HUES64 (cell line): Measurements from ENCODE around the gene ASB11.
"Not testable (repeated sequence)": the region's sequence is repeated elsewhere in the genome, so short reads cannot be mapped to it uniquely, and the experiment has no call there.

Experiments used
- H3K27ac ChIP-seq: 2 replicates; pipeline ENCODE4 v1.7.0; 2013; ENCODE audit warnings: low read depth, low read length, inconsistent platforms
- H3K27me3 ChIP-seq: 2 replicates; pipeline ENCODE4 v1.6.1; 2013; ENCODE audit warnings: mild to moderate bottlenecking, low read length; ENCODE audit not compliant: insufficient read depth
- H3K36me3 ChIP-seq: 2 replicates; pipeline ENCODE4 v1.6.1; 2013; ENCODE audit warnings: mild to moderate bottlenecking, low read length; ENCODE audit not compliant: insufficient read depth
- H3K4me1 ChIP-seq: 2 replicates; pipeline ENCODE4 v1.6.1; 2013; ENCODE audit warnings: mild to moderate bottlenecking, low read length, moderate library complexity; ENCODE audit not compliant: insufficient read depth
- H3K4me3 ChIP-seq: 2 replicates; pipeline ENCODE4 v1.5.1; 2013; ENCODE audit warnings: mild to moderate bottlenecking, low read length, moderate library complexity
- H3K9ac ChIP-seq: 2 replicates; pipeline ENCODE4 v1.6.1; 2013; ENCODE audit warnings: mild to moderate bottlenecking, low read depth, low read length
- H3K9me3 ChIP-seq: 2 replicates; pipeline ENCODE4 v1.6.1; 2013; ENCODE audit warnings: low read depth, low read length; ENCODE audit not compliant: insufficient read depth
- WGBS: fragments of 150-250, 120-280 bp; methylation state at CpG from one replicate; pipeline ENCODE4 v1.1.7; 2013; ENCODE audit warnings: missing lambda C conversion rate; 5-methylcytosine and 5-hydroxymethylcytosine counted together

The ASB11 gene

GRCh38 chrX:15310117-15310516 is 5.3 kb downstream of the ASB11 start:
- H3K4me1 ChIP-seq, result no peaks in the 10 kb centered on the region
- no peaks in the 10 kb centered on the region for H3K9me3 ChIP-seq
- no peak overlapping the region for H3K27ac ChIP-seq
- H3K4me3 ChIP-seq, result no peak overlapping the region
- no CpG with 5 or more reads among the region's 3 CpGs for WGBS
- no peak overlapping the region for H3K9ac ChIP-seq
- H3K36me3 ChIP-seq, result no peaks in the 10 kb centered on the region
- no peaks in the 10 kb centered on the region for H3K27me3 ChIP-seq

DNA sequence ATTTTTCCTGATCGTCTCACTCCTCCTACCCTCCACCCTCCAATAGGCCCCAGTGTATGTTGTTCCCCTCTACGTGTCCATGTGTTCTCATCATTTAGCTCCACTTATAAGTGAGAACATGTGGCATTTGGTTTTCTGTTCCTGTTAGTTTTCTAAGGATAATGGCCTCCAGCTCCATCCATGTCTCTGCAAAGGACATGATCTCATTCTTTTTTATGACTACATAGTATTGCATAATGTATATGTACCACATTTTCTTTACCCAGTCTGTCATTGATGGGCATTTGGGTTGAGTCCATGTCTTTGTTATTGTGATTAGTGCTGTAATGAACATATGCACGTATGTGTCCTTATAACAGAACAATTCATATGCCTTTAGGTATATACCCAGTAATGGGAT is 9.5 kb downstream of the ASB11 start:
- not testable (repeated sequence) for H3K36me3 ChIP-seq, H3K9ac ChIP-seq, H3K4me1 ChIP-seq, H3K4me3 ChIP-seq, H3K9me3 ChIP-seq, H3K27me3 ChIP-seq, H3K27ac ChIP-seq
- WGBS, result 86% methylated on average over 1 of the region's 3 CpGs

- Histone ChIP-seq H3K27ac (no peak overlapping the region), H3K9ac (no peak overlapping the region), H3K27me3 (no peaks in the 10 kb centered on the region), H3K4me1 (no peaks in the 10 kb centered on the region), H3K9me3 (no peaks in the 10 kb centered on the region), H3K4me3 (no peak overlapping the region), H3K36me3 (no peaks in the 10 kb centered on the region)
- WGBS, result 85% methylated on average over 3 of the region's 4 CpGs
These were observed 13.5 kb downstream of the ASB11 start for GRCh38 chrX:15301924-15302323.

- 72% methylated on average over 2 of the region's 4 CpGs for WGBS
- Histone ChIP-seq H3K27ac (no peak overlapping the region), H3K4me3 (no peak overlapping the region), H3K36me3 (no peaks in the 10 kb centered on the region), H3K27me3 (no peaks in the 10 kb centered on the region), H3K4me1 (no peaks in the 10 kb centered on the region), H3K9ac (no peak overlapping the region), H3K9me3 (no peaks in the 10 kb centered on the region)
These were observed 15.2 kb downstream of the ASB11 start for GRCh38 chrX:15299941-15300851.

DNA sequence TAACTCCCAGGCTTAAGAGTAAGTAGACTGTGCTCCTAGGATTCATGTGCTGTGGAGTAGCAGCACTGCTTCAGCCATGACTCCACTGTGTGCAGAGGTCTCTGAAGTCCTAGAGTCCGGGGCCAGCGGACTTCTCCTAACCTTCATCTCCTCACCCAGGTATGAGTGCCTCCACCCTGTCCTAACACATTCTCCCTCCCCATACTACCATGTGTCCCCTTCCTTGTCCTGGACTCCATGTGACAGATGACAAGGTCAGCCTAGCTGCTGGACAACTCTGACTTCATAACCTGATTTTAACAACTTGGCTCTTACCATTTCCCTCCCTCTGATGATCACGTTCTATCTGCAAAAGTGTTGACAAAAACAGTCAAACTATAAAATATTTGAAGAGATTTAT is 16.7 kb downstream of the ASB11 start:
- Histone ChIP-seq H3K9ac (no peak overlapping the region), H3K4me3 (no peak overlapping the region), H3K4me1 (no peaks in the 10 kb centered on the region), H3K27ac (no peak overlapping the region), H3K36me3 (no peaks in the 10 kb centered on the region), H3K9me3 (no peaks in the 10 kb centered on the region), H3K27me3 (no peaks in the 10 kb centered on the region)
- WGBS, result 98% methylated on average over 2 of the region's 3 CpGs

DNA sequence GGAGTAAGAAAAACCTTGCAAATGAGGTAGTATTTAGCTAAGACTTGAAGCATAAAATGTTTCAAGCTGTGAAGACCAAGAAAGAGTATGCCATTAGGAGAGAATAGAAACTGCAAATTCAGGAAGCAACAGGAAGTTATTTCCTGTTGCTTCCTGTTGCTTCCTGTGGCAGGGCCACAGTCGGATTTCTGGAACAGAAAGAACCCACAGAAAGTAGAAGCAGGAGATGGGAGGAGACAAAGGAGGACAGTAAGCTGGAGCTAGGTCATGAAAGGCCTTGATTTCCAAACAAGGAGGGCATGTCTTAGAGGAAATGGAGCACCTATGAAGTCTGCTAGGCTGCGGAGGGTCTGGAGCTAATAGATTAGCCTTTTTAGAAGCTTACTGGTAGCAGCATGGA is 17.2 kb downstream of the ASB11 start:
- H3K9ac ChIP-seq, result no peak overlapping the region
- no peaks in the 10 kb centered on the region for H3K27me3 ChIP-seq
- 87% methylated on average over 2 of the region's 2 CpGs for WGBS
- no peaks in the 10 kb centered on the region for H3K4me1 ChIP-seq
- no peaks in the 10 kb centered on the region for H3K36me3 ChIP-seq
- H3K4me3 ChIP-seq, result no peak overlapping the region
- no peaks in the 10 kb centered on the region for H3K9me3 ChIP-seq
- H3K27ac ChIP-seq, result no peak overlapping the region

GRCh38 chrX:15293451-15293850 is 22.0 kb downstream of the ASB11 start:
- no peak overlapping the region for H3K4me3 ChIP-seq
- 100% methylated on average over 1 of the region's 2 CpGs for WGBS
- no peaks in the 10 kb centered on the region for H3K9me3 ChIP-seq

DNA sequence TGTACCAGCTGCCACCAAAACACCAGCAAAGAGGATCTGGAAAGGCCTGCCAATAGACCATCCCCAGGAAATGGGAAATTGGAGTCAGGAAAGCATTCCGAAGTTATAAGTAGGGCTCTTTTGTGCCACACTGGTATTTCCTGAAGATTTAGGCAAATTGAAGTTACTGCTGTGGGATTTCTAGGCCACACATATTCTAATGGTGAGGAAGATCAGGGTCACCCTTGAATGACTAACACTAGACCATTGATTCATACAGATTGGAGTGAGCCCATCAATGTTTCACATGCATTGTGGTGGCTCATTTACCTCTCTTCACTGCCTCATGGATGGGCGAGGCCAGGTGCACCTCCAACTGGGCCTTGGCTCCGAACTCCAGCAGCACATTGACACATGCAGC is 22.6 kb downstream of the ASB11 start:
- Histone ChIP-seq H3K27me3 (no peaks in the 10 kb centered on the region), H3K9ac (no peak overlapping the region), H3K36me3 (no peaks in the 10 kb centered on the region), H3K27ac (no peak overlapping the region), H3K9me3 (no peaks in the 10 kb centered on the region), H3K4me1 (no peaks in the 10 kb centered on the region), H3K4me3 (no peak overlapping the region)
- 90% methylated on average over 3 of the region's 3 CpGs for WGBS

More at GRCh38 chrX:15293451-15293850, 22.0 kb downstream of the ASB11 start:
- H3K4me1 ChIP-seq, result no peaks in the 10 kb centered on the region
- H3K27ac ChIP-seq, result no peak overlapping the region
- H3K36me3 ChIP-seq, result no peaks in the 10 kb centered on the region
- no peaks in the 10 kb centered on the region for H3K27me3 ChIP-seq
- no peak overlapping the region for H3K9ac ChIP-seq

DNA sequence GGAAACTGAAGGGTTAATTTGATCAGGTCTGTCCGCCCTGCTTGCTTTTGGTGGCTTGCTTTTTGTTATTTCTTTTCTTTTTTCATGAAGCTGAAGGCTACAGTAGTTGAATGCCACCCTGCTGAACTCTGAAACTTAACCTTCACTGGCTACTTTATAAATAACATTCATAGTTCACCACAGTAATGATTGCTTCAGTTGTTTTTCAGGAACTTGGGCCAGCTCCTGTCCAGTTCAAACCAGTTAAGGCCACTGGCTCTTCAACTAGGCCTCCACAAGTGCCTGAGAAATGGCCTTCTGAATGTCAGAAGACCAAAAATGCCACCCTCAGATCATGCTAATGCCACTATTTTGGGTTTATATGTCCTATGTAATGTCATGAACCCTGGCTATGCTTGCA is 37.8 kb downstream of the ASB11 start:
- Histone ChIP-seq H3K9ac (no peak overlapping the region), H3K36me3 (no peaks in the 10 kb centered on the region), H3K4me3 (no peak overlapping the region), H3K4me1 (no peaks in the 10 kb centered on the region), H3K27ac (no peak overlapping the region), H3K9me3 (no peaks in the 10 kb centered on the region), H3K27me3 (no peaks in the 10 kb centered on the region)
- WGBS, result no CpG with 5 or more reads among the region's 1 CpG

- no peaks in the 10 kb centered on the region for H3K36me3 ChIP-seq
- WGBS, result 94% methylated on average over 2 of the region's 2 CpGs
- no peak overlapping the region for H3K9ac ChIP-seq
- no peaks in the 10 kb centered on the region for H3K27me3 ChIP-seq
- no peaks in the 10 kb centered on the region for H3K9me3 ChIP-seq
- peaks cover 5% of the 10 kb centered on the region for H3K4me1 ChIP-seq
- no peak overlapping the region for H3K4me3 ChIP-seq
- H3K27ac ChIP-seq, result no peak overlapping the region
These were observed 40.5 kb downstream of the ASB11 start for GRCh38 chrX:15274946-15275345.

GRCh38 chrX:15273275-15273674 is 42.2 kb downstream of the ASB11 start:
- 93% methylated on average over 10 of the region's 10 CpGs for WGBS
- H3K4me3 ChIP-seq, H3K27me3 ChIP-seq, H3K27ac ChIP-seq, H3K36me3 ChIP-seq, H3K9ac ChIP-seq, H3K4me1 ChIP-seq, H3K9me3 ChIP-seq: not testable (repeated sequence)

DNA sequence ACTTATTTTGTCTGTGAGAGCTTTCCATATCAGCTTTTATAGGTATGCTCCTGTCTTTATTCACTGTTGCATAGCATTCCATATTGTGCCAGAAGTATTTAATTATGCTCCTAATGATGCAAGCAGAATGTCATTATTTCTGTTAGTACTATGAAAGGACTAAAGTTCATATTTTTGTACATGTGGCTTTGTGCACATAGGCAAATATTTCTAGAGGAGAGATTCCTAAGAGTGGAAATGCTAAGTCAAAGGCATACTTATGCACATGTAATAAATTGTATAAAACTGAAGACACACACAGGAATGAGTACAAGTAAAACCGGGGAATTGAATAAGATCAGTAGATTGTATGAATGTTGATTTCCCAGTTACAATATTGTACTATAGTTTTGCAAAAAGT is 43.7 kb downstream of the ASB11 start:
- H3K27me3 ChIP-seq, result no peaks in the 10 kb centered on the region
- peaks cover 8% of the 10 kb centered on the region for H3K4me1 ChIP-seq
- no peak overlapping the region for H3K27ac ChIP-seq
- H3K9me3 ChIP-seq, result no peaks in the 10 kb centered on the region
- 67% methylated on average over 1 of the region's 1 CpG for WGBS
- no peaks in the 10 kb centered on the region for H3K36me3 ChIP-seq
- H3K4me3 ChIP-seq, result no peak overlapping the region
- no peak overlapping the region for H3K9ac ChIP-seq
